Thymus (tissue), 14 donors: ENCODE data around the gene ZNF503. TPM values are rescaled to one million over a fixed set of nuclear protein-coding genes. Genes with fewer than 3 reads are reported as not detected.

ENCODE experiments used
- DNase-seq, 9 donors: peaks; one replicate each; pipeline ENCODE4 v3.0.0-alpha.2; 2013; ENCODE audit warnings: low spot score in 9 of 9, low read depth in 6 of 9, missing footprints in 1 of 9
- H3K27ac ChIP-seq, 2 donors: one replicate each; pipeline ENCODE4 v1.5.1; 2013; ENCODE audit warnings: control low read depth in 1 of 2, low read depth in 1 of 2, low read length in 1 of 2, mild to moderate bottlenecking in 1 of 2, moderate library complexity in 1 of 2
- H3K27me3 ChIP-seq, 2 donors: one replicate each; pipeline ENCODE4 v1.5.1; 2013; ENCODE audit warnings: low read length in 1 of 2; ENCODE audit not compliant: control insufficient read depth in 2 of 2, insufficient read depth in 1 of 2
- H3K36me3 ChIP-seq, 2 donors: one replicate each; pipeline ENCODE4 v1.5.1; 2013; ENCODE audit warnings: low read length in 1 of 2, mild to moderate bottlenecking in 1 of 2, moderate library complexity in 1 of 2; ENCODE audit not compliant: control insufficient read depth in 2 of 2, insufficient read depth in 2 of 2
- H3K4me1 ChIP-seq, 2 donors: one replicate each; pipeline ENCODE4 v1.5.1; 2013; ENCODE audit warnings: low read length in 2 of 2; ENCODE audit not compliant: control insufficient read depth in 2 of 2, insufficient read depth in 2 of 2
- H3K4me3 ChIP-seq, 2 donors: one replicate each; pipeline ENCODE4 v1.5.1; 2013; ENCODE audit warnings: low read length in 2 of 2, control low read depth in 1 of 2, mild to moderate bottlenecking in 1 of 2
- H3K9me3 ChIP-seq, 2 donors: one replicate each; pipeline ENCODE4 v1.5.1; 2013; ENCODE audit warnings: low read length in 1 of 2, mild to moderate bottlenecking in 1 of 2; ENCODE audit not compliant: control insufficient read depth in 2 of 2, insufficient read depth in 1 of 2
- WGBS: extraction: QIAGEN DNeasy Blood & Tissue Kit; methylation state at CpG from one replicate; pipeline ENCODE4 v1.1.7; 2013; 5-methylcytosine and 5-hydroxymethylcytosine counted together
- long read RNA-seq, 10 donors: transcript quantifications; one replicate each; lab custom pipeline, GENCODE V29; 2026
- polyA plus RNA-seq: library from polyadenylated mRNA; stranded (reverse); fragments of 200-250 nt; gene quantifications from one replicate; pipeline ENCODE4 v1.2.3, GENCODE V29; 2013
- total RNA-seq: library from RNA; stranded (reverse); fragments of 120-200 nt; gene quantifications from one replicate; pipeline ENCODE4 v1.2.4, GENCODE V29; 2013
- donor health status: healthy.

The ZNF503 gene
- 0.38 TPM for total RNA-seq
- 7.7 TPM for polyA plus RNA-seq
- long read RNA-seq, donor 1 = 0 reads
- long read RNA-seq, donor 2 = 0 reads
- long read RNA-seq, donor 3, partial matches to known transcripts = 0 of 1 reads
- long read RNA-seq, donor 3, other reads (novel, unspliced or antisense) = 0 of 1 reads
- long read RNA-seq, donor 4 = 0 reads
- long read RNA-seq, donor 5, transcript ZNF503-201 (2 exons, 3,347 nt) = major isoform, 7 of 7 reads
- long read RNA-seq, donor 5, partial matches to known transcripts = 0 of 7 reads
- long read RNA-seq, donor 5, other reads (novel, unspliced or antisense) = 0 of 7 reads
- long read RNA-seq, donor 6, partial matches to known transcripts = 0 of 1 reads
- long read RNA-seq, donor 6, other reads (novel, unspliced or antisense) = 0 of 1 reads
- long read RNA-seq, donor 7, partial matches to known transcripts = 0 of 2 reads
- long read RNA-seq, donor 7, other reads (novel, unspliced or antisense) = 0 of 2 reads
- long read RNA-seq, donor 8, partial matches to known transcripts = 0 of 2 reads
- long read RNA-seq, donor 8, other reads (novel, unspliced or antisense) = 0 of 2 reads
- long read RNA-seq, donor 9, partial matches to known transcripts = 0 of 1 reads
- long read RNA-seq, donor 9, other reads (novel, unspliced or antisense) = 0 of 1 reads
- long read RNA-seq, donor 10, partial matches to known transcripts = 0 of 3 reads
- long read RNA-seq, donor 10, other reads (novel, unspliced or antisense) = 0 of 3 reads

- Histone ChIP-seq H3K36me3 (no peaks in the 10 kb centered on the region), H3K9me3 (peaks cover 0 to 1% of the 10 kb centered on the region in 2 donors), H3K27me3 (peaks cover 88 to 100% of the 10 kb centered on the region in 2 donors), H3K4me3 (peak within 1 kb of the TSS; percentile 45 to 49), H3K4me1 (peaks cover 6 to 33% of the 10 kb centered on the region in 2 donors), H3K27ac (peak within 1 kb of the TSS; percentile 68)
- WGBS = under 1% methylated on average over 88 of the region's 88 CpGs
- DNase-seq = peak in 3 of 9 donors; percentile 16 to 53 (median 40)
Observed at GRCh38 chr10:75401569-75402485, at the start of gene ZNF503. Gene ZNF503 (minus strand): TSS chr10:75401764. CDS start chr10:75401419, 345 bp downstream.

GRCh38 chr10:75450644-75451640 is 49.4 kb upstream of the ZNF503 start:
- H3K27me3 ChIP-seq = no peaks in the 10 kb centered on the region
- no peak overlapping the region for H3K4me3 ChIP-seq
- no peaks in the 10 kb centered on the region for H3K4me1 ChIP-seq
- H3K36me3 ChIP-seq = no peaks in the 10 kb centered on the region
- DNase-seq = no peak
- H3K27ac ChIP-seq = no peak overlapping the region
- 96% methylated on average over 18 of the region's 18 CpGs for WGBS
- no peaks in the 10 kb centered on the region for H3K9me3 ChIP-seq

GRCh38 chr10:75450075-75450445 is 48.5 kb upstream of the ZNF503 start:
- H3K27me3 ChIP-seq = no peaks in the 10 kb centered on the region
- WGBS = 83% methylated on average over 4 of the region's 4 CpGs
- no peaks in the 10 kb centered on the region for H3K36me3 ChIP-seq
- H3K4me1 ChIP-seq = no peaks in the 10 kb centered on the region
- H3K27ac ChIP-seq = no peak overlapping the region
- no peak for DNase-seq
- H3K4me3 ChIP-seq = no peak overlapping the region
- no peaks in the 10 kb centered on the region for H3K9me3 ChIP-seq

- WGBS = 97% methylated on average over 7 of the region's 7 CpGs
- Histone ChIP-seq H3K4me3 (no peak overlapping the region), H3K27me3 (no peaks in the 10 kb centered on the region), H3K36me3 (no peaks in the 10 kb centered on the region), H3K27ac (no peak overlapping the region), H3K4me1 (no peaks in the 10 kb centered on the region), H3K9me3 (no peaks in the 10 kb centered on the region)
- no peak for DNase-seq
Observed at GRCh38 chr10:75449382-75450074, 48.0 kb upstream of the ZNF503 start.

- 92% methylated on average over 2 of the region's 2 CpGs for WGBS
- no peaks in the 10 kb centered on the region for H3K4me1 ChIP-seq
- no peaks in the 10 kb centered on the region for H3K27me3 ChIP-seq
Observed at GRCh38 chr10:75448166-75448565, 46.6 kb upstream of the ZNF503 start.

GRCh38 chr10:75446508-75446907 is 44.9 kb upstream of the ZNF503 start:
- H3K27ac ChIP-seq = no peak overlapping the region
- WGBS = 99% methylated on average over 1 of the region's 1 CpG
- H3K4me3 ChIP-seq = no peak overlapping the region
- no peak for DNase-seq
- no peaks in the 10 kb centered on the region for H3K4me1 ChIP-seq
- no peaks in the 10 kb centered on the region for H3K27me3 ChIP-seq
- no peaks in the 10 kb centered on the region for H3K36me3 ChIP-seq
- no peaks in the 10 kb centered on the region for H3K9me3 ChIP-seq

More at GRCh38 chr10:75448166-75448565, 46.6 kb upstream of the ZNF503 start:
- H3K9me3 ChIP-seq = no peaks in the 10 kb centered on the region
- H3K36me3 ChIP-seq = no peaks in the 10 kb centered on the region
- no peak for DNase-seq
- H3K4me3 ChIP-seq = no peak overlapping the region
- H3K27ac ChIP-seq = no peak overlapping the region

GRCh38 chr10:75444781-75445386 is 43.3 kb upstream of the ZNF503 start:
- Histone ChIP-seq H3K27ac (no peak overlapping the region), H3K9me3 (no peaks in the 10 kb centered on the region), H3K36me3 (no peaks in the 10 kb centered on the region), H3K4me1 (no peaks in the 10 kb centered on the region), H3K27me3 (no peaks in the 10 kb centered on the region), H3K4me3 (no peak overlapping the region)
- DNase-seq = no peak
- 93% methylated on average over 3 of the region's 3 CpGs for WGBS
